Kidney capillary endothelial cell (primary cell): ENCODE results near the gene TUBG2.

ENCODE experiments used
- DNase-seq: peaks from one replicate; pipeline ENCODE4 v3.0.0-alpha.2; 2018; ENCODE audit warnings: low spot score

TUBG2 gene

DNA sequence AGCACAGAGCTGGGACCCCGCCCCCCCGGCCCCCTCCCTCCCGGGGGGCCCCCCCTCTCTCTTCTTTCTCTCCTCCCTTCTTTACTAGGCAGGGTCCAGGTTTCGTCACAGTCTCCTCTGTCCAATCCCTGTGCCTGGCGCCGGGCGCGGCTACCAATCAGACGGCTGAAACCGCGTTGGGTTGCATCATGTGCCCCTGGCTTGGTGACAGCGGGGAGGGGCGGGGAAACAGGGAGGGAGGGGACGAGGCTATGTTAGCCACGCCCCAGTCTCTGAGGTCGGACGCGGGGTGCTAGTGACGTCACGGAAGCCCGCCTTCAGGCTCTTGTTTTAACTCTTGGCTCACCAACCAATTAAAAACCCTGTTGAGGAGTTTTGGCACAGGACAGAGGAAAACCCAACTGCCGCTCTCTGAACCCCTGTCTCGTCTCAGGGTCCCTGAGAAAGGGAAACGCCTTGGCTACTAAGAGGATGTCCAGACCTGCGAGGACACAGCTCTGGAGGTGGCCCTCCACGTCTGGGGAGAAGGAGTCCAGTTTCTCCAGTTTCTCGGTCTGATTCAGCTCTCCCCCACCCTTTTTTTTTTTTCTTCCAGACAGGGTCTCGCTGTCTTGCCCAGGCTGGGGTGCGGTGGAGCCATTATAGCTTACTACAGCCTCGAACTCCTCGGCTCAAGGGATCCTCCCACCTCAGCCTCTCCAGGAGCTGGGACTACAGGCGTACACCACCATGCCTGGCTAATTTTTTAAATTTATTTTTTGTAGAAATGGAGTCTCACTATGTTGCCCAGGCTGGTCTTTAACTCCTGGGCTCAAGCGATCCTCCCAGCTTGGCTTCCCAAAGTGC lies 18.2 kb downstream of the TUBG2 start:
- peak; percentile 100 for DNase-seq

DNA sequence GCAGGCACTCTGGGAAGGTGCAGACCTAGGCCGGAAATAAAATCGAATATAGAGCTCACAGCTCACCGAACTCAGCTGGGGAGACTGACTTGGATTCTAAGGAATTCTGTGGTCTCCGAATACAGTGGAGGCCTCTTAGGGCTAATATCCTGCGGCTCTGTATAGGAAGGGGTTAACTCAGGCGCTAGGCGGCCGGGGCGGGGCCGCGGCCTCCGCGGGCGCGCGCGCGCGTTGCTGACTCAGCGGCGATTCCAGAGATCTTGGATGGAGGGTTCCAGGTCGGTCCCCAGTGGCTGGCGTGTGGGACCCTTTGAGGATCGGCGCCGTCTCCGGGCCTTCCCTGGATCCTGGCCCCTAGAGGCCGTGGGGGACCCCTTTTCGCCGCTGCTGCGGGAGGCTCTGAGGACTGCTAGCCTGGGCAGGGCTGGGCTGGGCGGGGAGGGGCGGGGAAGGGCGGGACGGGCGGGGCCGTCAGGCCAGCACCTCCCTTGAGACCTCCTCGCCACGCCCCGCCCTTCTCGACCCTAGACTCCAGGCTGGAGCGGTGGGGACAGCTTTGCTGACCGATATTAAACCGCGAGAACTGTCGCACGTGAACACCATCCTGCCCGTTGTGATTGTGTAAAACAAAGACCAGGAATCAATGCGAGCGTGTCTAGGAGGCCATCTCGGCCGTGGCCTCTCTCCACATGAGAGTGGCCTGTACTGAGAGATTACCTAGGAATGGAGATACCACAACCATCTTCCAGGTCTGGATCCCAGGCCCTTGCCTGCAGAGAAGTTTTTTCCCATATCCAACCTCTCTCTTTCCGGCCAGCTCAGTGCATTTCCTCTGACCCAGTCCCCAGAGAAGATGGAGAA lies 19.1 kb downstream of the TUBG2 start:
- DNase-seq: peak; percentile 85

DNA sequence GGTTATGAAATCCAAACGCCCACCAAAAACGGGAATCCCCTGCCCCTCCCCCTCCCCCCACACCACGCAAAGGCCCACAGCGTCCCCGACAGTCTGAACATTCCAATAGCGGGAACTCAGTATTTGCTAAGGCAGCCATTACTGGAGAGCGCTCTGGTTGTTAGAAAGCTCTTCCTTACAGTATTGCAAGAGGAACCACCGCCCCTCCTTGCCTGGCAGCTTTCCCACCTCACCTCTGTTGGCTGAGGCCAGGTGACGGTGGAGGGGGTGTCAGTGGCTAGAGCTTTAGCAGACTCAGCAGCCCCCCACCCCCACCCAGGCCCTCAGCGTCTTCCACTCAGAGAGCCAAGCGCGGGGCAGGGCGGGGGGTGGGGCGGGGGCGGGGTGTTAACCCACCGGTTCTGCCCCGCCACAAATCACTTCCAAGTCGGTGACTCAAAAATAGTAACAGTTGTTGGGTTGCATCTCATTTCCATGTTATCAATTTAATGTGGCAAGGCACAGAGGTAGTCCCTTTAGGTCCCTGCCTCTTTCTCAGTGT lies 19.9 kb downstream of the TUBG2 start:
- DNase-seq: peak; percentile 45

- DNase-seq: peak; percentile 67
Measured at GRCh38 chr17:42679492-42680330, 20.6 kb downstream of the TUBG2 start.

DNA sequence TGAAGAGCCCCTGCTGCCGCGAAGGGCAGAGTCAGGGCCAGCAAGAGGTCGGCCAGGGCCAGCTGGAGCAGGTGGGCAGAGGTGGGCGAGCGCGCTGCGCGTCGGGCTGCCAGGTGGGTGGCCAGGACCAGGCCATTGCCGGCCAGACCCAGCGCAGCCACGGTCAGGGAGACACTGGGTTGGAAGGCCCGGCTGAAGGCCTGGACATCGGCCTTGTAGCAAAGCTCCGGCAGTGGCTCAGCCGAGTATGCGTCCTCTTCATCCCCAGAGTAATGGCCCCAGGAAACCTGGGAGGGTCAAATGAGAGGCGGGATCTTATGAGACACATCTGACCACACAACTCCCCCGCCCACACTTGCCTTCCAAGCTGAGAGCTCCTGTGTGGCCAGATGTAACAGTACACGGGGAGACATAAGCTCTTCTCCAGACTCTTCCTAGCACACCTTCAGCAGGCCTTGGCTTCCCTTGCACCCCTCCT lies 21.3 kb downstream of the TUBG2 start:
- no peak for DNase-seq

- DNase-seq: peak; percentile 61
Measured at GRCh38 chr17:42681976-42682721, 23.1 kb downstream of the TUBG2 start, which contains the start of gene CNTNAP1. CNTNAP1 (plus strand) TSS chr17:42682531; CDS start chr17:42682830, 299 bp downstream.

DNA sequence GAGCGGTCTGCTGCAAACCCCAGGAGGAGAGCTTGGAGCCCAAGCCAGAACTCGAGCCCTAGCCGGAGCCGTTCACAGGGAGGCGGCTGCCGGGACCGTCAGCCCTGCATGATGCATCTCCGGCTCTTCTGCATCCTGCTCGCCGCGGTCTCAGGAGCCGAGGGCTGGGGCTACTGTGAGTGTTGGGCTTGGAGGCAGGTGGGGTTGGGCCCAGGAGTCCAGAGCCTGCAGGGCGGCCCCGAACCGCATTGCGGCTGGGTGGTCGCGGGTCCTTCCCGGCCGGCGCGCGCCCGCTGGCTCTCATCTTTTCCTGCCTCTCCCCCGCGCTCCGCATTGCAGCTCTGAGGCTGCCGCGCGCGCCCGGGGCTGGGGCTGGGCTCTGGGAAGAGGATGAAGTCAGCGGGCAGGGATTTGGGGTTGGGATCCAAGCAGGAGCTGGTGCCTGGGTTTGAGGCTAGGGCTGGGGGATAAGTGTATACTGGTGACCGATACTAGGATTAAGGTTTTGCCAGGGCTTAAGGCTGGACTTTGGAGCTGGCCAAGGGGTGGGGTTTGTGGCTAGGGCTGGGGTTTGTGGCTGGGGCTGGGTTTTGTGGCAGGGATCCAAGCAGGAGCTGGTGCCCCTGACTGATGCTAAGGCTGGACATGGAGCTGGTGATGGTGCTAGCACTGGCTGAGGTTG lies 23.8 kb downstream of the TUBG2 start:
- peak; percentile 29 for DNase-seq

GRCh38 chr17:42683407-42684034 lies 24.4 kb downstream of the TUBG2 start:
- no peak for DNase-seq

DNA sequence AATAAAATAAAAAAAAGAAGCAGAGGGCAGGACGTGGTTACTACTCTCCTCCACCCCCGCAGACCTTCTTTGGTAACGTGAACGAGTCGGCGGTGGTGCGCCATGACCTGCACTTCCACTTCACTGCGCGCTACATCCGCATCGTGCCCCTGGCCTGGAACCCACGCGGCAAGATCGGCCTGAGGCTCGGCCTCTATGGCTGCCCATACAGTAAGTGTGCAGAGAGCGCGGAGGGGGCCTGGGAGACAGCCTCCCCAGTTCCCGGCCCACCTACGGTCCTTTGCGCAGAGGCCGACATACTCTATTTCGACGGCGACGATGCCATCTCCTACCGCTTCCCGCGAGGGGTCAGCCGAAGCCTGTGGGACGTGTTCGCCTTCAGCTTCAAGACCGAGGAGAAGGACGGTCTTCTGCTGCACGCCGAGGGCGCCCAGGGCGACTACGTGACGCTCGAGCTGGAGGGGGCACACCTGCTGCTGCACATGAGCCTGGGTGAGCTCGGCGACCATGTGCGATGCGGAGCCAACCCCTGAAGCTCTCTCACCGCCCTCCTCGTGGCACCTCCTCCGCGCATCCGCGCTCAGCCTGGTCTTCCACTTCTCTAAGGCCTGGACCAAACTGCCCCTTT lies 26.0 kb downstream of the TUBG2 start:
- DNase-seq: no peak

- DNase-seq: no peak
Measured at GRCh38 chr17:42685831-42686230, 26.7 kb downstream of the TUBG2 start.

DNA sequence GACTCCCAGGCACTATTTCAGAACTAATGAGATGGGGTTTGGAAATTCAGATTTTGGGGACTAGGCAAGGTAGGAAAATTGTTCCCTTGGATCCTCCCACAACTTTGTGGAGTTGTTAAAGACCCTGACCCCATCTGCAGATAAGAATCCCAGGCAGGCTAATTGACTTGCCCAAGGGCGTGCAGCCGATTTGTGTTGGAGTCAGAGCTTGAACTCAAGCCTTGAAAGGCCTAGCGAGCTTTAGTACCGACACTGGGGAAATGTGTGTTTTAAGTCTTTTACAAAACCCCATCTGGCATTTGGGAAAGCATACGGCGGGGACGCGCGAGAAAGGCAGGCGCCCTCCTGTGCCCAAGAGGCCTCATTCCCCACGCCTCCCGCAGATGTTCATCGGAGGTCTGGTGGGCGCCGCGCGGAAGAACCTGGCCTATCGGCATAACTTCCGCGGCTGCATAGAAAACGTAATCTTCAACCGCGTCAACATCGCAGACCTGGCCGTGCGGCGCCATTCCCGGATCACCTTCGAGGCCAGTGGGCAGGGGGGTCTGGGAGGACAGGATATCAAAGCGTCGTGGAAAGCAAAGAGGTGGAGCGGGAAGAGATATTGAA lies 27.5 kb downstream of the TUBG2 start:
- DNase-seq: no peak

- no peak for DNase-seq
Measured at GRCh38 chr17:42687707-42688320, 28.7 kb downstream of the TUBG2 start.

GRCh38 chr17:42690596-42690995 lies 31.5 kb downstream of the TUBG2 start:
- no peak for DNase-seq

- no peak for DNase-seq
Measured at GRCh38 chr17:42691021-42691545, 32.0 kb downstream of the TUBG2 start.

DNA sequence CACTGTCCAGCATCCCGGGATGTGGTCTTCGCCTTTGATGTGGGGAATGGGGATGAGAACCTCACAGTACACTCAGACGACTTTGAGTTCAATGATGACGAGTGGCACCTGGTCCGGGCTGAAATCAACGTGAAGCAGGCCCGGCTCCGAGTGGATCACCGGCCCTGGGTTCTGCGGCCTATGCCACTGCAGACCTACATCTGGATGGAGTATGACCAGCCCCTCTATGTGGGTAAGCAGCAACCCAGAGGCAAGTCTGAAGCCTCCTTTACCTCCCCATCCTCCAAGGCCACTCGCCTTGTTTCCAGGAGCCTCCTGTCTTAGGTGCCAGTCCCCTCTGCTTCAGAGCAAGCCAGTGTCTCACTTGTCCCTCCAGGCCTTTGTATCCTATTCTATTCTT lies 33.4 kb downstream of the TUBG2 start:
- DNase-seq: no peak

GRCh38 chr17:42694524-42694923 lies 35.4 kb downstream of the TUBG2 start:
- DNase-seq: no peak

DNA sequence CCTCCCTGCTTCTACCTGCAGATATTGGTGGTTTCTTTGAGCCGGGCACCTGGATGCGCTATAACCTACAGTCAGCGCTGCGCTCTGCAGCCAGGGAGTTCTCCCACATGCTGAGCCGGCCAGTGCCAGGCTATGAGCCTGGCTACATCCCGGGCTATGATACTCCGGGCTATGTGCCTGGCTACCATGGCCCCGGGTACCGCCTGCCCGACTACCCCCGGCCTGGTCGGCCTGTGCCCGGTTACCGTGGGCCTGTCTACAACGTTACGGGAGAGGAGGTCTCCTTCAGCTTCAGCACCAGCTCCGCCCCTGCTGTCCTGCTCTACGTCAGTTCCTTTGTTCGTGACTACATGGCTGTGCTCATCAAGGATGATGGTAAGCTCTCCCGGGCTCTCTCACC lies 36.4 kb downstream of the TUBG2 start:
- DNase-seq: no peak

- no peak for DNase-seq
Measured at GRCh38 chr17:42697108-42697811, 38.2 kb downstream of the TUBG2 start.
